HG03064 (cell line): Measurements from ENCODE around the gene POLR3G.

Experiments used
- ATAC-seq: cut with Tn5 transposase; IDR thresholded peaks from one replicate; pipeline ENCODE4 v1.9.1; 2021; ENCODE audit warnings: low read depth; ENCODE audit not compliant: unreplicated experiment

Gene POLR3G

DNA sequence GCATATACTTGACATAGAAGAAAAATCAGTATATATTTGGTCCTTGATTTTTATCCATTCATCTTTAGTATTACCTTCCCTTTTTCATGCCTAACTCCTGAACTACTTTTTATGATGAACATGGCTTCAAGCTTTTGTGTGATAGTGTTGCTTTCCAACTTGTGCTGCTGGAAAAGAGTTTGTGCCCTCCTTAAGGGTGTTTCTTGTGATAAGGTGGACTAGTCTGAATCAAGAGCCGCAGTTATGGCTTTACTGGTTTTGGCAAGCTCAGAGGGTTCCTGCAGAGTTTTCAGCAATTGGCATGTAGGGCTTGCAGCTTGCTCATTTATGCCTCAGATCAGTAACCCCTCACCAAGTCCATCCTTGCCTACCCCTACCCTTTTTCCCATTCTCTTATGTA lies 20.5 kb downstream of the POLR3G start:
- no peak for ATAC-seq

DNA sequence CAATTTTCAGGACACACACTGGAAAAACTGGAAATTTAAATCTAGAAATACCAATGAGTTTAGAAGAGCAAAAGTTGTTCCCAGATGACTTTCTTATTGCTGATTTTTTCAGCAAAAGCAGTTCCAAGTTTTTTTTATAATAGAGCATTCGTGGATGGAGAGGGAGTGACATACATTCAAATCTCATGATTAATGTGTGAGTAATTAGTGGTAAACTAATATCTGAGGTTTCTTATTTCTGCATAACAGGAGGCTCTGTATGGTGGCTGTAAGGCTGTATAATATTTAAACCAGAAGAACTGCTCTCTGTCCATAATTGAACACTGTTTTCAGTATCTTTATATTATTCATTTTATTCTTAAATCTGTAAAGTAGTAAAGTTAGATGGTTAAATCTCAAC lies 28.9 kb downstream of the POLR3G start:
- ATAC-seq: no peak

DNA sequence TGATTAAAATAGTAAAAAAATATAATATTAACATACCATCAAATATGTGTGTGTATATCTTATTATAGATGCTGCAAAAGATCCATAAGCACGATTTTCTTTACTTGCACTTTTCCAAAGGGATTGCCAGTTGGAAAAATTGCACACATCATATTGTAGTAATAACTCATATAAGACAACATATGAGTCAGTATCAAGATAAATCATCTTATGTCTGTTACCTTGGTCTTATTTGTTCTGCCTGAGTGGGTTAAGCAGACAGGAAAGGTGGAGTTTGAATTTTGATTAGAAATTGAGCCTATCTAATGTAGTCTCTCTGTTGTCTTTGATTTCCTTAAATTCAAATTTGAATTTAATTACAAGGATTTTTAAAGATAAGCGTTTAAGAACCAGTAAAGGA lies 30.1 kb downstream of the POLR3G start:
- no peak for ATAC-seq

DNA sequence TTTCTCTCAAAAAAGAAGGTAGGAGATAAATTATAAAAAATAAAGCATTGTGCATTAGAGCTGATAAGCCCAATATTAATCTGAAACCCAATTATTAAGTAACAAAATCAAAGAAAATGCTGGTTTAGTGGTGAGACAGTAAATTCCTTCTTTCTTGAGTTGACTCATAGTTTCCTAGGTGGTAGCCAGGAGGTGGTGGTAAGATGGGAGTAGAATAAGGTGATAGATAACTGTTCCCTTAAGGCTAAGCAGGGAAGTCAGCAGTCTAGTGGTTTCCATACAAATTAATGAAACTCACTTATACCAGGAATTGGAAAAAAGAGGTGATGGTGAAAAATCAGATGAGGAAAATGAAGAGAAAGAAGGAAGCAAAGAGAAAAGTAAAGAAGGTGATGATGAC lies 31.6 kb downstream of the POLR3G start:
- no peak for ATAC-seq

DNA sequence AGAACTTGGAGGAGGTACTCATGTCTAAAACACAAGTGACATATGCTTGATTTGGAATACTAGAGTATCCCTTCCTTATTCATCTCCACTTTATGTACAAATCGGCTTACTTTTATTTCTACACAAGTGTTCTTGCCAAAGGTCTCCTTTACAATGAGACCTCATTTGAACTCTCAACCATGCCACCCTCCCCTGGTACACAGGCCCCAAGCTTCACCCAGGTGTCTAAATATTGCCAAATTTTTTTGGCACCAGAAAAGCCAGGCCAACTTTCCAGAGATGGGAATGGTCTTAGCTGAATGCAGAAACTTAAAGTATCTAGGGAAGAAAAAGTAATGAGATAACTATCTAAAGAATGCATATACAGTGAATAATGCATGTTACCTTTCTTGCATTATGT lies 35.8 kb downstream of the POLR3G start:
- no peak for ATAC-seq

DNA sequence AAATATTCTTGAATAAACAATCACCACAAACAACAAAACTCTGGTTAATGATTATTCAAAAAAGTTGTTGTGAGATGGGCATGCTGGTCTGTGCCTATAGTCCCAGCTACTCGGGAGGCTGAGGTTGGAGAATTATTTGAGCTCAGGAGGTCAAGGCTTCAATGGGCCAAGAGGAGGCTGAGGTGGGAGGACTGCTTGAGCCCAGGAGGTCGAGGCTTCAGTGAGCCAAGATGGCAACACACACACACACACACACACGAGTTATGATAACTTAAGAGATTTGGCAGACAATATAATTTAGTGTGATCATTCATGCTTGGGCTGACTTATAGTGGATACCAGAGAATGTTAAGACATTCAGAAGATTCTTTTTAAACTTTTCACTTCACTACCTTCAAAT lies 39.9 kb downstream of the POLR3G start:
- no peak for ATAC-seq

DNA sequence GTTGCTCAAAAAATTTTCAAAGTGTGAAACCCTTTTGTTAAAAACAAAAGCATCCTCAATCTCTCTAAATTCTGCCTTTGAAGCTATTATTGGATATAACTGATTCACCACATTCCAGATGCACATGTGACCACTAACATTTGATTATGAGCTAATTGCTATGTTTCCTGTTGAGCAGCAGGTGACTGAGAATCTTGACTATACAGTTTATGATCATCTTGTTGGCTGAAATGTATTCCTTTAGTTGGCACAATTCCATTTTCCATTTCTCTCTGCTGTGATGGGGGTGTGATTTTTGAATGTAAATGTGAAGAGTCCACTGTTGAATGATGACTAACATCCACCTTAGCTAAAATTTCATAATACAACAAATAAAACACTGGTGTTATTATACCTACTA lies 44.0 kb downstream of the POLR3G start:
- no peak for ATAC-seq

DNA sequence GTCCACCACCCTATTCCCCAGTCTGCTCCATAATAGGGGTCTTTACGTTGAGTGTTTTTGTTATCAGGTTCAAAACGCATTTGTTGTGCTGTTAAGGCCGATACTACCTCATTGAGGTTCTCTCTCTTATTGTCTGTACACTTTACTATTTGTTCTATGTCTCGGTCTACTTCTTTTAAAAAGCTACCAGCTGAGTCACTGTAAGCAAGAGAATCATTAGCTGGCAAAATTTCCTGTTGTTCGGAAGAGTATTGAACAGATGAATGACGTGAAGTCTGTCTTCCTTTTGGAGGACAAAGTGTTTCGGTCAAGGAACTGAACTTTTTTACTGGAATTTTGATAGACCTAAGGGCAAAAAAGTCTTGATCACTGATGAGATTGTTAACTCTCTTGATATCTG lies 44.4 kb downstream of the POLR3G start:
- ATAC-seq: no peak

DNA sequence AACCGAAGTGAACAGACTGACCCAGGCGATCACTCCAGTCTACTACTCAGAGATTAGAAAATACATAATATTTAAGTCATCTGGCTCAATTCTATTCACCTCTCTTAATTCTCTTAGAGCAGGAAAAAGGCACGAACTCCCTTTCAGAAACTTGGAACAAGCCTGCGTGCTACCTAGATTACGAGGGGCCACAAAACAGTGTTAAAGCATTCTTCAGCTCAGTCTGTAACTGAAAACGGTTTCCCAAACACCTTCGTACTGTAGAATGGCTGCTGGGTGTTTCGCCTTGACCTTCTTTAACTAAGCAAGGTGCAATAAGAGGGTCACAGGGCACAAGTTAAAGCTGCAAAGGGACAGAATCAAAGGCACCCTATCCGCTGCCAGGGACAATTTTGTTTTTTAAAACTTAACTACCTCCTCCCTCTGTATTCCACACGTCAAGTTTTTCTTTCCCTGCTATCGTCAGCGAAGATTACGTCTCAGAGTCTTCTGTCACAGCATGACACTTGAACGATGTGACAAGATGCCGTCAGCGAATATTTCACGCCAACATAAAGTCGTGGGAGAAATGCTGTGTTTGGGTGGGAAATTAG lies 54.0 kb downstream of the POLR3G start:
- ATAC-seq: no peak

DNA sequence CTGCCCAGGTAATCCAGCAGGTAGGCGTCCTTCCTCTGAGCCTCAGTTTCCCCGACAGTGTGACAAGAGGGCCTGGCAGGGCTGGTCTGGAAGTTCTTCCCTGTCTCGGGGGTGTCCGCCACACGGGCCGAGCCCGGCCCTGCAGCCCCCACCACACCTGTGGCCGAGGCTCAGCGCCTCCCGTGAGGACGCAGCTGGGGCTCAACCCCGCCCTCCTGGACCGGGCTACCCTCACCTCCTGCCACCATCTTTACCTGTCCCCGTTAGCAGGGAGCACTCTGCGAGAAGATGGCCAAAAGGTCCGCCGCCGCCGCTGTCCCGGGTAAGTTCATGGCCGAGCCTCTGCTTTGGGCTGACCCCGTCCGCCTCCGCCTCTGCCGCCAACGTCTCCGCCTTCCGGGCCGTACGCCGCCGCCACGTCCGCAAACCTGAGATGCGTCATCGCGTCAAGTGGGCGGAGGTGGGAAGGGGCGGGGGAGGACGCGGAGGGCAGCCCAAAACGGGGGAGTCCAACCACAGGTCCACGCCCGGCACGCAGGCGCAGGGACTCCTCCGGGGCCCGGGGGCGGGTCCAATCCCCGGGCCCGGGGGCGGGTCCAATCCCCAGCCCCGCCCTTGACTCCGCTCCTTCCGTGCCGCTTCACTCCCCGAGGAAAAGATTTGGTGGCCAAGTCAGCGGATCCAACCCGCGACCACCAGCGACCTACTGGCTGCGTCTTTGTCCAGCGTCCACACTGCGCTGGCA lies 54.7 kb downstream of the POLR3G start, which contains the start of gene LYSMD3:
Gene LYSMD3, minus strand, starts transcription at position 391 of the 745 bp plus-strand sequence. CDS start 4,295 bp downstream, outside the sequence.
- peak; percentile 94 for ATAC-seq

DNA sequence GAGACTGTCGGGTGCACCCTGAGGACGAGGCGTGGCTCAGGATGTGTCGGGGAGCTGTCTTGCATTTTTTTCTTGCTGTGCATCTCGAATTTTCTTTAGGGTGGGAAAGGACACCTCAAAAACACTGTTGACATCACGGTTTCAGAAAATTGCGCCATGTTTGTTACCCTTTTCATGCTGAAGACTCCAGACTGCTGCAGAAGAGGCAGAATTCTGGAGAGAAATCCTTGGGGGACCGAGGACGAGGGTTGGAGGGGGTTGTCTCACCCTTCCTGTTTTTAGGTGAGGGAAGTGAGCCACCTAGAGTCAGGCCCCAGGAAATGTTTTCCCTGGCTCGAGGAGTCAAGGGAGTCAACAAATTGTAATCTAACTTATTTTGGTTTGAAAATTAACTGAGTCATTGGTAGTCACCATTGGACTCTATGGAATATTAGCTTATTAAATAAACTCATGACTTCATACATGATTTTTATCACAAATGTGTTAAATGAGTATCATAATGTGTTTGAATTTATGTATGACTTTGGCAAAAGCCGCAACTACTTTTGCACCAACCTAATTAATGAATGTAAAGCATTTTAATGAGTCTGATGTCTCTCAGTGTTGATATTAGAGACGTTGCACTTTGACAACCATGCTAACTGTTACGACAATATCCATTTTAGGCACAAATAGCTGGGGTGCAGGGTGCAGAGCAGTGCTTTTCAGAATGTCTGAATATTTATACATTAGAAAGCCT lies 55.4 kb downstream of the POLR3G start:
- peak; percentile 55 for ATAC-seq

DNA sequence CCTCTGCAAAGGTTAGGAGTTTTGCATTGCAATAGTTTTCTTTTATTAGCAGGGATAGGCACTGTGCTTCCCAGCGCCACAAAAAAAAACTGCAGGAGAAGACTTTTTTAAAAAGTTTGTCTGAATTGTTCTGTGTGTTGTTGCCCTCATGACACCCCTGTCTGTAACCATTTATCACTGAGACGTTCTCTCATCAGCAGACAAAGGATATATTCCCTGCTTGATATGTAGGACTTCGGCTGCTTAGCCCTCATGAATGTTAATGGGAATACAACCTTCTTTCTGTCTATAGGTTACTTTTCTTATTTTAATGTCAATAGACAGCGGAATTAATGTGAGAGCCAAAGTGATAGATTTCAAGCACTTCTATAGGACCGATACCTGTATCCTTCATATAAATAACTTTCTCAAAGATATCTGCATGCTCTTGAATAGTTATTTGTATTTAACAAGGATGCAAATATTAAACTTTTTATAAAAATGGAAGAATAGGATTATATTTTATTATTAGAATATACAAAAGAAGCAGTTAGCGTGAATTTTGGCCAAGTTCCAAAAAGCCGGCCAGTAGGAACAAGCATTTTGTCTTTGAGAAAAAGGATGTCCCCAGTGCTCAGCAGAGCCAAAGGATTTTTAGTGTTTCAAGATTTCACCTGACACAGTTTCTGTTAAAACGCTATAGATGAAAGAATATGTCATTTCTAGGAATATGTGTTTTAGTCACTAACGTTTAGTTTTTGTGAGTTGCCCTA lies 56.2 kb downstream of the POLR3G start:
- ATAC-seq: no peak

DNA sequence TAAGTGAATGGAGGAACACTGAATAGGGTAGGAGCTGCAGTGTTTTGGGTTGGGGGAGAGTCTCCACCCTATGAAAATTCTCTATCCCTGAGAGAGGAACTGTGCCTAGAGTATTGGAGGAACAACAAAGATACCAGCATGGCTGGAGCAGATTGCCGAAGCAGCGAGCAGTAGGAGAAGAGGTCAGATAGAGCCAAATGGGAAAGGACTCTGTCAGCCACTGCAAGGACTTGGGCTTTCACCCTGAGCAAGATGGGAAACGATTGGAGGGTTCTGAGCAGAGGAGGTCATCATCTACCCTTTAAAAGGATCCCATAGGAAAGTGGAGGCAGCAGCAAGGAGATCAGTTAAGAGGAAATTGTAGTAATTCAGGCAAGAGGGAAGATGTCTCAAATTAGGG lies 59.1 kb downstream of the POLR3G start:
- no peak for ATAC-seq

DNA sequence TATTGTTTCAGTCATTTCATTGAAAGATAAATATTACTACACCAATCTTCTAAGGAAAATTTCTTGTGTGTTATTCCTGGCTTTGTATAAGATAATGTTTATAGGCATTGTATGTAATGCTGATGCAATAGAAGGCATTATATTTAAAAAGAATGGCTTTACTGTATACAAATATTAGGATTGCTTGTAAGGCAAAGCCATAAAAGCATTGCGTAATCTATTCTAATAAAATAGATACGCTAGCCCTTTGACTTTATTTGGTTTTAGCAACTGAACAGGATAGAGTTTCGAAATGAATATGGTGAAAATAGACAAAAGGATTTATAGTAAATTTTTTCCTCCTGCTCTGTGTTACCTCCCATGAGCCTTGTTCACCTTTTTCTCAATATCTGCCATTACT lies 60.3 kb downstream of the POLR3G start:
- no peak for ATAC-seq

DNA sequence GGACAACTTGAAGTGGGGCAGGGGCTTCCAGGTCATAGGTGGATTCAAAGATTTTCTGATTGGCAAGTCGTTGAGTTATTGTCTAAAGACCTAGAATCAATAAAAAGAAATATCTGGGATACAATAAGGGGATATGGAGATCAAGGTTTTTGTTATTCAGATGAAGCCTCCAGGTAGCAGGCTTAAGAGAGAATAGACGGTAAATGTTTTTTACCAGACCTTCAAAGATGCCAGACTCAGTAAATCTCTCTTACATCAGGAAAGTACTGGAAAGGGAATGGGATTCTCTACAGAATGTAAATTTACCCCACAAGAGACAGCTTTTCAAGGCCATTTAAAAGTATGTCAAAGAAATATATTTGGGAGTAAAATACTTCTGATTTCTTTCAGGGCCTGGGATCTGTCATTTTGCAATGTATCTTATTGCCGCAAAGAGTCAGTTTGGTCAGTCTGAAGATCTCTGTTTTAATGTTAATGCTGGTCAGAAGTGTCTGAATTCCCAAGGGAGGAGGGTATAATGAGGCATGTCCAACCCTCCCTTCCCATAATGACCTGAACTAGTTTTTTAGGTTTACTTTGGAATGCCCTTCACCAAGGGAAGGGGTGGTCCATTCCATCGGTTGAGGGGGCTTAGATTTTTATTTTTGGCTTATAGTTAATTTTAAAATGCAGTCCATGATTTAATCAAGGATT lies 68.3 kb downstream of the POLR3G start:
- no peak for ATAC-seq

DNA sequence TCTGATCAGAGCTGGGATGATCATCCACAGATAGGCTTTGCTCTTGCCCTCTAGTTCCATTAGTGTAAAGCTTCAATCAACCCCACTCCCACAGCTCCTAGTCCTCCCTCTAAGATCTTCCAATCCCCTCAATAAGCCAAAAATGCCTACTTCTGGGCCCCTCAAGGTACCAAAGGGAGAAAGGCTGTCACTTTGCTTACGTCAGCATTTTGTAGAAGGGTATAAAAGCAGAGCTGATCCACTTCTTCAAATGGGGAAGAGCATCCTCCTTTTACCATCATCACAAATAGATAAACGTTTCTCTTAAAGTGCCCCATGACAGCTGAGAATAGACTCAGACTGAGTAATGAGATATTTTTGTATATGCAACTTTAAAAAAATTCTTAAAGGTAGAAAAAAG lies 70.8 kb downstream of the POLR3G start:
- ATAC-seq: no peak

DNA sequence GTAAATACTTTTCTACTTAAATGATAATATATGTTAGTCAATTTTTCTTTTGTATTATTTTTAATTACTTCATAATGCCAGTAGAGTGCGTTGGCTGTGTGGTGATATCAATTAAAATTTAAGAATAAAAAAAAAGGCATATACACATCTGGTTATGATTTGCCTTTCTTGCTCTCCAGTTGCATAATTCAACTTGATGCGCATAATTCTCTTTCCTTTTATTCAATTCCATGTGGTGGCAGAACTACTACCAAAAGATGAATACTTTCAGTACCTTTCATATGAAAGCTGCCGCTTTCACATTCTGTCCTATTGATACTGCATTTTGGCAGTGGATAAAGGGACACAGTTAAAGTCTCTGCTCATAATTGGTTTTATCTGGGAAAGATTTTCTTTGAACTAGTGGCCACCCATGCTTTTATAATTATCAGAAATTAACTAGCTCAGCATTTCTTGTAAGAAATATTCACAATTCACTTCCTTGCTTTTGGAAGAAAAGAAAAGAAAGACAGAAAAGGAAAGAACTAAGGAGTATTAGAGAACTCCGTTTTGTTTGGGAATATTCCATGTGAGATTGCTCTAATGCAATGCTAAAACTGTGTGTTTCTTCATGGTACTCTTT lies 71.7 kb downstream of the POLR3G start:
- ATAC-seq: no peak

DNA sequence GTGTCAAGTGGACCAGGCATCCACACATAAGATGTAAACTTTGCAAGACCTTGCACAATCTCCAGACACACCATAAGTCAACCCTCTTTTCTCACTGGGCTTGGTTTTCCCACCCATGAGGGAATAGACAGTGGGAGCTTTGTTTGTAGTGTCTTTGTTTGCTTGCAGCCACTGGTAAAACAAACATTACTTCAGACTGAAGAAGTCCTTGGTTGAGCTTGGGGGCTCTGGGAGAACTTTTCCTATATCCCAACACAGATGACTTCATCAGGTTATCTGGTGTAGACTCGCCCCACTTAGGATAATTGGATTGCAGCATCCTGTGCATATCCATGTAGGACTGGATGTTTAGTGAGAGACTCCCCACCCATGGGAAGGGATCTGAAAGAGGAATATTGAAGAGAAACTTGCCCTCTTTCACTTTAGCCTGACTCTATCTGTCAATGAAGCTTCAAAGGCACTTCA lies 72.4 kb downstream of the POLR3G start:
- no peak for ATAC-seq

DNA sequence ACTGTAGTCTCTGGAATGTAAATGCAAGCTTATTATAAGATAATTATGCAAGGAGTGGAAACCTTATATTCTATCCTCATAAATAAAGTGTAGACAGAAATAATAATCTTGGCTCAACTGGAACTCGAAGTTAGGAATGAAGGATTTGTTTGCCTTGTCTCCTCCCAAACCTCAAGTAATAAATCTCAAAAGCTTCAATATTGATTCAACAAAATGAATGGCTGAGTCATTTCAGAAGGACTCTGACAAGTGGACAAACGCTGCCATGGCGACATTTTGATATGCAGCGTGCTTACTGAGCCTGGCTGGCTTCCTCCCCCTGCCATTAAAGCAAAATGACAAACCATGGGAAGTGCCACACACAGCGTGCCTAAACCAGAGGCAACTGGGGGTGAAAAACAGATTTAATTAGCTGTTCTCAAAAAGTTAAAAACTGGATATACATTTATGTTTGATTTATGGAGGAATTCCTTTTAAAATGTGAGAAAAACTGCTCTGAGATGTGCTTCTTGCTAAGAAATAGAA lies 73.5 kb downstream of the POLR3G start:
- ATAC-seq: no peak

DNA sequence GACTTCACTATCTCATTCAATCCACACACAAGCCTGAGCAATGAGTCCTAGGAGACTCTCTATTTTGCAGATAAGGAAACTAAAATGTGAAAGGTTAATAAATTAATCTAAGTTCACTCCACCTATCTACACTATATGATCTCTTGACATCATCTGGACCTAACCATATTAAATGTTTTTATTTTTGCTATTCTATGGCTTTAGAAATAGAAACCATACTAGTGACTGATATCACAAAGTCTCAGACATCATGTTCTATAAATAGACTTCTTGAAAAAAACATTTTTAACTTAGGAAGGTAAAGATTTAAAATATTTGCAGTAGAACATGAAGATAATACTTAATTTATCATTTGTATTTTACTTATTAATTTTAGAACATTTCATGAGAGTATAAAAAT lies 74.6 kb downstream of the POLR3G start:
- ATAC-seq: no peak
